GM11168 (cell line): Measurements from ENCODE around the gene FHIT.

Experiments
- in situ Hi-C: fragments of 300-500 bp; cut with MboI; formaldehyde crosslinking; loops from one replicate; pipeline ENCODE4 v1.12.0; 2022; ENCODE audit warnings: low sequenced_read_pairs; ENCODE audit not compliant: unreplicated experiment

FHIT gene

GRCh38 chr3:60133269-60134162, 1117.7 kb downstream of the FHIT start:
- in situ Hi-C loops, result no loop called here

GRCh38 chr3:60131618-60132017, 1119.6 kb downstream of the FHIT start:
- in situ Hi-C loops, result no loop called here

GRCh38 chr3:60126511-60127304, 1124.5 kb downstream of the FHIT start:
- in situ Hi-C loops, result no loop called here

GRCh38 chr3:60125686-60126085, 1125.6 kb downstream of the FHIT start:
- in situ Hi-C loops, result no loop called here

GRCh38 chr3:60120245-60120644, 1131.0 kb downstream of the FHIT start:
- in situ Hi-C loops, result no loop called here

GRCh38 chr3:60114191-60114590, 1137.1 kb downstream of the FHIT start:
- in situ Hi-C loops, result no loop called here

- in situ Hi-C loops, result no loop called here
Measured at GRCh38 chr3:60107275-60107674, 1144.0 kb downstream of the FHIT start.

GRCh38 chr3:60102154-60102553, 1149.1 kb downstream of the FHIT start:
- in situ Hi-C loops, result no loop called here

- in situ Hi-C loops, result no loop called here
Measured at GRCh38 chr3:60101621-60102020, 1149.6 kb downstream of the FHIT start.

GRCh38 chr3:60096403-60096802, 1154.8 kb downstream of the FHIT start:
- in situ Hi-C loops, result no loop called here

GRCh38 chr3:60095930-60096329, 1155.3 kb downstream of the FHIT start:
- in situ Hi-C loops, result no loop called here

- in situ Hi-C loops, result no loop called here
Measured at GRCh38 chr3:60095516-60095915, 1155.7 kb downstream of the FHIT start.

GRCh38 chr3:60094392-60094947, 1156.8 kb downstream of the FHIT start:
- in situ Hi-C loops, result no loop called here

- in situ Hi-C loops, result no loop called here
Measured at GRCh38 chr3:60090548-60090947, 1160.7 kb downstream of the FHIT start.

GRCh38 chr3:60086811-60087210, 1164.4 kb downstream of the FHIT start:
- in situ Hi-C loops, result no loop called here

GRCh38 chr3:60085649-60086048, 1165.6 kb downstream of the FHIT start:
- in situ Hi-C loops, result no loop called here

GRCh38 chr3:60081381-60082095, 1169.7 kb downstream of the FHIT start:
- in situ Hi-C loops, result no loop called here

GRCh38 chr3:60080648-60081047, 1170.6 kb downstream of the FHIT start:
- in situ Hi-C loops, result no loop called here

- in situ Hi-C loops, result no loop called here
Measured at GRCh38 chr3:60079076-60079475, 1172.2 kb downstream of the FHIT start.

- in situ Hi-C loops, result no loop called here
Measured at GRCh38 chr3:60076331-60076730, 1174.9 kb downstream of the FHIT start.
